Left kidney (tissue), 2 donors: ENCODE measurements around the gene RPP25L. TPM values are rescaled to one million over a fixed set of nuclear protein-coding genes. Genes with fewer than 3 reads are reported as not detected.
"Not testable (repeated sequence)": the region's sequence is repeated elsewhere in the genome, so short reads cannot be mapped to it uniquely, and the experiment has no call there.

ENCODE experiments used
- DNase-seq: peaks from one replicate; pipeline ENCODE4 v3.0.0-alpha.2; 2013
- polyA plus RNA-seq: library from polyadenylated mRNA; unstranded; fragments of 120-200 nt; gene quantifications from one replicate; pipeline ENCODE4 v1.2.1, GENCODE V29; 2013; ENCODE audit not compliant: insufficient read length

RPP25L gene
- polyA plus RNA-seq, 1 donor, result 22.5 TPM

- no peak for DNase-seq
These were observed 30.8 kb upstream of the RPP25L start for GRCh38 chr9:34642679-34643078.

GRCh38 chr9:34639322-34639721 lies 27.4 kb upstream of the RPP25L start:
- DNase-seq, result not testable (repeated sequence)

- DNase-seq, result no peak
These were observed 26.2 kb upstream of the RPP25L start for GRCh38 chr9:34638138-34638445.

DNA sequence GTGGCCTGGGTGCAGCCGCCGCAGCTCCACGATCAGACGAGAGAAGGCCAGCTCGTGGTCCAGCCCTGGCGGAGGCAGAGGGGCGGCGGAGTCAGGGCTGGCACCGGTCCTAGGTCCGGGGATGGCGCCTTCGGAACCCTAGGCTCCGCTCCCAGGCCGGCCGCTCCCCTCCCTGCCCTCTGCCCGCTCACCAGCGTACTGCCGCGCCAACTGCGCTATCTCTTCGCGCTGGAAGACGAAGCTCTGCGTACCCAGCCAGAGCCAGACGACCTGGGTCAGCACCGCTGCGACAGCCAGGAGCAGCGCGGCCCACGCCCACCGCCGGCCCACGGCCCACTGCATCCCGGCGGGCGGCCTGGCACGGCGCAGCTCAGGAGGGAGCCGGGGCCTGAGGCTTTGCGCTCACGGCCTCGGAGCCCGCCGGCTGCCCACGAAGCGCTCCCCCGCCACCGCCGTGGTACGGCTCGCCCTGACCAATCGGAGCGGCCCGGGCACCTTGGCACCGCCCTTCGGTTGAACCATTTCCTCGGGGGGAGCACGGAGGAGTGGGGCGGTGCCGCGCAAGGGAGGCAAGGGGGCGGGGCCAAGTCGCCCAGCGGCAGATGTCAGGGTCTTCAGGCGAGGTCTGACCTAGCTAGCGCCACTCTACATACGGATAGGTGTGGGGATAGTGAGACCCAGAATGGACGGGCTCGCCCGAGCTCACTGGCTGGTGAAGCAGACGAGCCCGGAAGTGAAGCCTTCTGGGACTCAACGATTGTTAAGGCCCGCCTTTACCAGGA lies 25.6 kb upstream of the RPP25L start, which contains the start of gene SIGMAR1:
SIGMAR1 (minus strand) TSS at position 432 of the 782 bp plus-strand sequence; CDS start at position 342, 90 bp downstream.
- peak; percentile 92 for DNase-seq

DNA sequence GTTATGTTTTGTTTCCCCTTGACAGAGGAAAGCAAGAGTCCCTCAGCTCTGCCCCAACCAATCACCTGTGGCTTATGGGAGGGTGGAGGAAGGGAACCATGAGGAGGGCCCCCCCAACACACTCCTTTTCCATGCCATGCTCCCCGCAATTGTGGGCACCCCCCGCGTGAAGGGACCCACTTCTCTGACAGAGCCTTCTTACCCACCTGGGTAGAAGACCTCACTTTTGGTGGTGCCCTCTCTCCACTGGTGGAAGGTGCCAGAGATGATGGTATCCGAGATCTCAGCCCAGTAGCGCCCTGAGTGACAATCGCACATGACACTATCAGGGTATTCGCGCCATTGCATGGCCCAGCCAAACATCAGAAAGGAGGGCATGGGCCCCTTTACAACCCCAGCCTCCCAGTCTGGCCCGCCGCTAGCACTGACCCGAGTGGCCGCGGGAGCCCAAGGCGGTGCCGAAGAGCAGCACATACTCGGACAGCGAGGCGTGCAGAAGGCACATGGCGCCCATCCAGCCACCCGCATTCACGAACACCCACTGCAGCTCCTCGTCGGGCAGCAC lies 25.0 kb upstream of the RPP25L start:
- DNase-seq, result no peak

DNA sequence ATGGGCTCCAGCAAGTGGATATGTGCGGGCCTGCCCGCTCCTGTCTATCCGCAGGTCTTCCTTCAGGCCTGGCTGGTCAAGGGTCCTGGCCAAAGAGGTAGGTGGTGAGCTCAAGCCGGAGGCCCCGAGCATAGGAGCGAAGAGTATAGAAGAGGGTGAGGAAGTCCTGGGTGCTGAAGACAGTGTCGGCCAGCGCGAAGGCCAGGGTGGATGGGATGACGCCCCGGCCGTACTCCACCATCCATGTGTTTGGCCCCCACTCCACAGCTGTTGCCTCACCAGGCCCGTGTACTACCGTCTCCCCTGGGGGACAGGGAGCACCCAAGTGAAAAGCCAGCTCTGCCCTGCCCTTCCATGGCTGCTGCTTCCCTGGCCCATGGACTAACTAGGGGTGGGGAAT lies 23.7 kb upstream of the RPP25L start:
- no peak for DNase-seq

- DNase-seq, result no peak
These were observed 22.8 kb upstream of the RPP25L start for GRCh38 chr9:34634551-34635248.

GRCh38 chr9:34633851-34634550 lies 22.1 kb upstream of the RPP25L start:
- DNase-seq, result no peak

DNA sequence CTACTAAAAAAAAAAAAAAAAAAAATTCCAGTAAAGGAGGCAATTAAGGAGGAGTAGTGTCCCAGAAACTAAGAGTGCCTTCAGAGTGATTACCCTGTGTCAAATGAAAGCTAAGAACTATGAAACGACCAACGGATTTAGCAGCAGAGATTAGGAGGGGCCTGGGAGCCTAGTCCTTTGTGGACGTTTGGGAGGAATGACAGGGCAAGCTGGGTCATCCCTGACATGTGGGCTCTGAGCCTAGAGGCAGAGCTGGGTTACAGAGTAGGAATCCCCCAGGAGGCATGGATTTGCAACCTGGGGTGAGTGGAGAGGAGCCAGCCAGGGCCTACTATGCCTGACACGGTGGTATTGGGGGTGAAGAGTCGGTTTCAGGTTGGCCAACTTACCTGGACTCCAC lies 21.3 kb upstream of the RPP25L start:
- no peak for DNase-seq

- no peak for DNase-seq
These were observed 18.7 kb upstream of the RPP25L start for GRCh38 chr9:34630402-34631154.

GRCh38 chr9:34629491-34629808 lies 17.6 kb upstream of the RPP25L start:
- no peak for DNase-seq

DNA sequence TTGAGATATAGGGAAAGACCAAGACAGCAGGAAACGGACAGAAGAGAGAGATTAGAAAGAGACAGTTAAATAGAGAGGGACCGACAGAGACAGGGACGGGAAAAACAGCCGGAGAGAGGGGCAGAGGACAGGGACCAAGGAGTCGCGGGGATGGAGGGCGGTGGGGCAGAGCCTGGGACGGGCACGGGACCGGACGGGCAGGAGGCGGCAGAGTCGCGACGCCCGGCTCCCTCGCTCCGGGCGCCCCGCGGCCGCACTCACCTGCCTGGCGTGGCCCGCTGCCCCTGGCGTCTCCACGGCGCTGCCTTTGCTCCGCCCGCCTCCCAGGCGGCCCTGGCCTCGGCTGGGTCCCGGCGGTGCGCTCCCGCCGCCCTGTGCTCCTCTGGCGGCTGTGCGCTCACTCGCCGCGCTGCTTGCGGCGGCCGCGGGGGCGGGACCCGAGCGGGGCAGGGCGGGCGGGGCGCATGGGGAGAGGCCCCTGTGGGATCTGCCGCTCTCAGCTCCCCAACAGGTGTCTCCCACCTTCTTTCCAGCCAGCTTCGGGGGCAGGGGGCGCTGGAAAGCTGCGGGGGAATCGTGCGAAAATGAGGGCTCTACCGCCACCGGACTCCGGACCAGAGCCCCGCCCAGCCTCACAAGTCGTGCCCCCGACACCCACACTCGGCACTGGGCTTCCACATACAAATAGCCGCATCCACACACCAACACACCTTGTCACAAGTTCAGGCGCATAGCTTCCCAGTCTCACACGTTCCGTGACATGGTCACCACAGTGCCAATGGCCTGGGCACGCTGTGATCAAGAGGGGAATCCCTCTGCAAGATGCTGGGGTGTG lies 17.0 kb upstream of the RPP25L start, which contains the start of gene ARID3C:
ARID3C (minus strand) TSS at position 411 of the 835 bp plus-strand sequence. CDS start 1,052 bp downstream, outside the sequence.
- no peak for DNase-seq

DNA sequence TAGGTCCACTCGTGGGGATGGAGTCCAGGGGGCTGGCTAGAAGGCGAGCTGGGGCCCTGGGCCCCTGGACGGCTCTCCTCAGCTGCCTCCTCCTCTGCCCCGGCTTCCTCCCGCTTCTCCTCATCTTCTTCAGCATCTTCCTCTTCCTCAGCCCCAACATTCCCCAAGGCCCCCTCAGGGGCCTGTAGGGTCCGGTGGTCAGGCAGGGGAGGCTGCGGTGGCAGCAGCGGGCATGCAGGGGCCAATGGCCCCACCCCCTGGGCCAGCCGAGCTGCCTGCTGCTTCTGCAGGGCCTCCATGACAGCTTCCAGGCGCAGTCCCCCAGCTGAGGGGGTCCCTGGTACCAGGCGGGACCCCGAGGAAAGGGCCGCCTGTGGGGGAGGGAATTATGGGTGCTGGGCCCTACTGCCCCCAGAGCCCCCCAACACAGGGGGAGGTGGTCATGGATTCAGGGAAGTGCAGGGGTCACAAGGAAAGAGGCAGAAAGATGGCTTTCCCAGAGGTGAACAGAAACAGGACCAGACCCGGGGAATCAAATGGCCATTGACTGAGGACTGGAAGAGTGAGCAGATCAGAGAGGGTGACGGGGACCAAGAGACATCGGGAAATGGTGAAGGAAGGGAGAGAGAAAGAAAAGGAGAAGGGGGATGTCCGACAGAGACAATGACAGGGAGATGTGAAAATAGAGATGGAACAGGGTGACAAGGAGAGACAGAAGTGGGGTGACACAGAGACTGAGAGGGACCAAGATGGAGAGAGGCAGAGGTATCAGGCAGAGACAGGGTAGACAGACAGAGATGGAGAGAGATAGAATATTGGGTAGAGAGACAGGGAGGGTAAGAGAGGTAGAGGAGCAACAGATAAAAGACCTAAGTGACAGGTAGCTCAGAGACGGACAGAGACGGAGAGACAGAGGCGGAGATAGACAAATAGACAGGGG lies 16.1 kb upstream of the RPP25L start:
- no peak for DNase-seq

DNA sequence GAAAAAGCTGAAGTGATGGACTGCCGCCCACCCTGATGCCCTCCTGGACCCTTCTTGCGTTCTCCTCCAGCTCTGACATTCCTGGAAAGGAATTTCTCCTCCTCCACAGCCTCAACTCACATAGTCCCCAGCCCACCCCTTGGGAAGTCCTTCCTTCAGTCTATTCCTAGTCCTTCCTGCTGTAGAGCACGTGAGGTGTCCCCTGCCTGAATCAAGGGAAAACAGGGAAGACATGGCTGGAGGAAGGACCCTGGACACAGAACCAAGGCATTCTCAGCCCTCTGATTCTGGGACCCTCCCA lies 13.2 kb upstream of the RPP25L start:
- no peak for DNase-seq

GRCh38 chr9:34624475-34625185 lies 12.7 kb upstream of the RPP25L start:
- no peak for DNase-seq

- no peak for DNase-seq
These were observed 11.7 kb upstream of the RPP25L start for GRCh38 chr9:34623374-34624235.

DNA sequence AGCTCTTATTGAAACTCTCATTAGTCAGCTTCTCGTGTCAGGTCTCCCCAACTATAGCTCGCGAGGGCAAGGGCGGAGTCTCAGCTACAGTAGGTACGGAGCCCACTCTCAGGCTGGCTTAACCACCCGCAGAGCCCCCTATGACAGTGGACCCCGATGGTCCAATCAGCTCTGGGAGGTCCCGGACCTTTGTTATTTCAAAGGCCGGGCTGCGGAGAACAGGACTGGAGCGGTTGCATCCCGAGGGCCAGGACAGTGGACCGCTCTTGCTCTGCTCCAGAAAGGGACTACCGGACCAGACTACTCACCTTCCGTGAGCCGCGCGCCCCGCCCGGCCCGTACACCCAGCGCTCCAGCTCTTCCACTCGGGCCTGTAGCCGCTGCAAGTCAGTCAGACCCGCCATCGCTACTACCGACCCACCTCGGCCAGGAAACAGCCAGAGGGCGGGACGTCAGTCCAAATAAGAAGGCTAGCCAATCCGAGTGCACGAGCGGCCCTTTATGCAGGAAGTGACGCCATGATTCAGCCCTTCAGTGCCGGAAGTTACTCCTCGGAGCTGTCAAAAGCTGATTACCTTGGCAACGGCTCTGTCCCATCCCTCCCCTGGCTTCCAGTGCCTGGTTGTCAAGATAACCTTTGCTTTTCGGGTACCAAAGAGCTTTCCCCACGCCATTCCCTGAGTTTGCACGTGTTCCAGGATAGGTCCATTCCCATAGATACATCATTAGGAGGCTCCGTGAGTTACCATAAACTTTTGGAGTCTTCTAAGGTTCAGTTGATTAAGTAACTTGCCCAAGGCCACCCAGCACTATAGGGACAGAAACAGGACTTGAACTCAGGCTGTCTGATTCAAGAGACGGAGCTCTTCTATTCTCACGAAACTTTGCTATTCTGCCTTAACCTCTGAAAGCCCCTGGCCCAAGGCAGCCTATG lies 8.4 kb upstream of the RPP25L start, which contains the start of gene DCTN3:
DCTN3 (minus strand) TSS at position 435 of the 934 bp plus-strand sequence; CDS start at position 404, 31 bp downstream.
- DNase-seq, result peak; percentile 94
